ENCODE data around the gene C1QTNF1.
"Not testable (repeated sequence)": the region's sequence is repeated elsewhere in the genome, so short reads cannot be mapped to it uniquely, and the experiment has no call there.

The C1QTNF1 gene

GRCh38 chr17:79057737-79058385, 33.9 kb downstream of the C1QTNF1 start:
- no peak for DNase-seq

- no peak for DNase-seq
Observed at GRCh38 chr17:79062691-79063090, 38.7 kb downstream of the C1QTNF1 start.

GRCh38 chr17:79064026-79064425, 40.1 kb downstream of the C1QTNF1 start:
- DNase-seq, result no peak

GRCh38 chr17:79065105-79065670, 41.2 kb downstream of the C1QTNF1 start:
- DNase-seq, result no peak

- DNase-seq, result no peak
Observed at GRCh38 chr17:79066963-79067362, 43.0 kb downstream of the C1QTNF1 start.

- DNase-seq, result no peak
Observed at GRCh38 chr17:79070266-79070880, 46.4 kb downstream of the C1QTNF1 start.

- DNase-seq, result no peak
Observed at GRCh38 chr17:79071161-79071740, 47.3 kb downstream of the C1QTNF1 start.

GRCh38 chr17:79072544-79072943, 48.6 kb downstream of the C1QTNF1 start:
- DNase-seq, result no peak

- DNase-seq, result no peak
Observed at GRCh38 chr17:79073016-79073705, 49.2 kb downstream of the C1QTNF1 start.

- no peak for DNase-seq
Observed at GRCh38 chr17:79073706-79074088, 49.7 kb downstream of the C1QTNF1 start.

- not testable (repeated sequence) for DNase-seq
Observed at GRCh38 chr17:79074121-79074648, 50.2 kb downstream of the C1QTNF1 start.

- DNase-seq, result peak; percentile 52 to 89
Observed at GRCh38 chr17:79074649-79075445, 50.9 kb downstream of the C1QTNF1 start, which contains the start of gene ENGASE. Gene ENGASE (plus strand): TSS chr17:79074824. CDS start chr17:79074945, 121 bp downstream.

- DNase-seq, result no peak
Observed at GRCh38 chr17:79075446-79075750, 51.4 kb downstream of the C1QTNF1 start.

GRCh38 chr17:79075861-79076406, 52.0 kb downstream of the C1QTNF1 start:
- DNase-seq, result no peak

- DNase-seq, result no peak
Observed at GRCh38 chr17:79077587-79077986, 53.6 kb downstream of the C1QTNF1 start.

GRCh38 chr17:79078476-79079190, 54.7 kb downstream of the C1QTNF1 start:
- no peak for DNase-seq

GRCh38 chr17:79079421-79080200, 55.6 kb downstream of the C1QTNF1 start:
- DNase-seq, result no peak

- no peak for DNase-seq
Observed at GRCh38 chr17:79080349-79080748, 56.4 kb downstream of the C1QTNF1 start.

GRCh38 chr17:79080761-79081290, 56.9 kb downstream of the C1QTNF1 start:
- no peak for DNase-seq

GRCh38 chr17:79081571-79082276, 57.8 kb downstream of the C1QTNF1 start:
- no peak for DNase-seq

All from SW 1271 (cell line).